SK-N-MC (cell line): ENCODE results near the gene LRMDA.

Source experiments
- EZH2 ChIP-seq: fragments of 200-600 bp; sonication (generic); IDR thresholded peaks from one replicate; pipeline ENCODE4 v1.6.1; 2017; ENCODE audit warnings: antibody characterized with exemption
- POLR2AphosphoS5 ChIP-seq: IDR thresholded peaks from 2 replicates; pipeline ENCODE4 v1.6.1; 2012; ENCODE audit warnings: mild to moderate bottlenecking, low read depth, low read length, borderline replicate concordance

- TF ChIP-seq POLR2AphosphoS5 (no peak), EZH2 (no peak)
Measured at GRCh38 chr10:76088008-76088407, 656.6 kb downstream of the LRMDA start.
